Calu3 (cell line): ENCODE results near the gene ZNF830. TPM values are rescaled to one million over a fixed set of nuclear protein-coding genes. Genes with fewer than 3 reads are reported as not detected.
A peak's percentile ranks its signal among the peaks of the same experiment; 100 is the strongest.

ENCODE experiments used
- BruUV-seq: library from RNA; stranded (reverse); fragments of 400-500 nt; replicated peaks from 2 replicates; lab custom pipeline; 2021; lab: Mats Ljungman, UMichigan
- CTCF ChIA-PET: fragments of 300-600 bp; sonication (Branson Sonifier 250); formaldehyde crosslinking; loops from one replicate; lab custom pipeline; 2022; ENCODE audit warnings: antibody characterized with exemption; lab: Charles Lee
- DNase-seq: peaks from one replicate; pipeline ENCODE4 v3.0.0; 2022
- H3K27ac Mint-ChIP-seq: one replicate; pipeline ENCODE4 v1.8.0; 2022; ENCODE audit warnings: mixed read lengths; ENCODE audit not compliant: unreplicated experiment
- H3K27me3 Mint-ChIP-seq: one replicate; pipeline ENCODE4 v1.8.0; 2022; ENCODE audit warnings: mixed read lengths; ENCODE audit not compliant: unreplicated experiment
- H3K36me3 Mint-ChIP-seq: one replicate; pipeline ENCODE4 v1.8.0; 2022; ENCODE audit warnings: mild to moderate bottlenecking, moderate library complexity, mixed read lengths; ENCODE audit not compliant: insufficient read depth, unreplicated experiment
- H3K4me1 Mint-ChIP-seq: one replicate; pipeline ENCODE4 v1.8.0; 2022; ENCODE audit warnings: mild to moderate bottlenecking, low read depth, mixed read lengths; ENCODE audit not compliant: unreplicated experiment
- H3K4me3 Mint-ChIP-seq: one replicate; pipeline ENCODE4 v1.8.0; 2022; ENCODE audit warnings: mild to moderate bottlenecking, low read depth, moderate library complexity, mixed read lengths; ENCODE audit not compliant: unreplicated experiment
- H3K9me3 Mint-ChIP-seq: one replicate; pipeline ENCODE4 v1.8.0; 2022; ENCODE audit warnings: low read depth, mixed read lengths; ENCODE audit not compliant: unreplicated experiment
- CTCF ChIP-seq: fragments of 200-600 bp; IDR thresholded peaks from one replicate; pipeline ENCODE4 v1.8.0; 2022; ENCODE audit warnings: antibody characterized with exemption; ENCODE audit not compliant: unreplicated experiment
- intact Hi-C: fragments of 100-400 bp; cut with micrococcal nuclease; formaldehyde crosslinking; loops from one replicate; pipeline ENCODE4 v1.10.0; 2022; ENCODE audit not compliant: unreplicated experiment
- total RNA-seq: library from RNA; stranded (reverse); gene quantifications from 2 replicates; pipeline ENCODE4 v1.2.3, GENCODE V29; 2022

The ZNF830 gene
- total RNA-seq, 1 experiment from 2014 or later, result 14.6 TPM

- no peaks in the 10 kb centered on the region for H3K36me3 Mint-ChIP-seq
- TF ChIP-seq CTCF, result no peak
- CTCF ChIA-PET, result interaction anchor here (1.0 kb wide), 1 partner anchor 25 kb away, joined by 3 read pairs; no protein-coding TSS in a partner anchor
- intact Hi-C loops, result no loop called here
- BruUV-seq, result no TSS peak
- no peak for DNase-seq
- no peaks in the 10 kb centered on the region for H3K9me3 Mint-ChIP-seq
- peaks cover 12% of the 10 kb centered on the region for H3K27me3 Mint-ChIP-seq
- no peak overlapping the region for H3K4me3 Mint-ChIP-seq
- H3K4me1 Mint-ChIP-seq, result peaks cover under 1% of the 10 kb centered on the region
- no peak overlapping the region for H3K27ac Mint-ChIP-seq
Measured at GRCh38 chr17:34974179-34974578, 12.8 kb downstream of the ZNF830 start.

DNA sequence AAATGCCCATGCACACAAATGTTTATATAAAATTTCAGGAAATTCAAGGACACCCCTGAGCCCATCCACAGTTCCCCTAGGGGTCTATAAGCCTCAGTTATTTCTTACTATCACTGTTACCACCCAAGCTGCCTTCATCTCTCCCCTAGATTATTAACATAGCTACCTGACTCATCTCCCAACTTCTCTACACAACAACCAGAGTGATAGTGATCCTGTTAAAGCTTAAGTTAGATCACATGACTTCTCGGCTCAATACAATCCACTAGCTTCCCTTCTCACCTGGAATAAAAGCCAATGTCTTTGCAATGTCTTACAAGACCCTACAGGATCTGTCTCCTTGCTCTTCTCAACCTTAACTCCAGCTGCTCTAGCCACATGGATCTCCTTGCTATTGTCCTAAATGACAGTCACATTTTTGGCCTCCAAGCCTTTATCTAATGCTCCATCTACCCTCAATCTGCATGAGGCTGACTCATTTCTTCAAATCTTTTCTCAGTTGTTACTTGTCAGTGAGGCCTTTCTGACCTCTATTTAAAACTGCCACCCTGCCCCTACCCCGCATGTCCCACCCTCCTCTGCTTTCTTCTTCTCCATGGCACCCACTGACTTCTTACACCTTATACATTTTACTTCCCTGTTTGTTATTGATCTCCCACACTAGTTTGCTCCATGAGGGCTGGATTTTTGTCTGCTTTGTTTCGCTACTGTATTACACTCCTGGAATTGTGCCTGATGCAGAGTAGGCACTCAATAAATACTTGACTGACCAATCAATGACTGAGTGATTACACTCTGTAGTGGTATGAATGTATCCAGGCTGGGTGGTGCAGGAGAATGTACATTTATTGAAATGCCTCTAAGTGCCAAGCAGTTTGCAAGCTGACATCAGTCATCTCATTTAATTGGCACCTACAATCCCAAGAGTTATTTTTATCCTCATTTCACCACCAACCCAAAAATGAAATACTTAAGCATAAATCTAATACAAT lies 13.8 kb downstream of the ZNF830 start:
- Mint-ChIP-seq H3K9me3 (no peaks in the 10 kb centered on the region), H3K27ac (no peak overlapping the region), H3K27me3 (peaks cover 12% of the 10 kb centered on the region), H3K36me3 (peaks cover 3% of the 10 kb centered on the region), H3K4me1 (peaks cover 9% of the 10 kb centered on the region), H3K4me3 (no peak overlapping the region)
- BruUV-seq, result no TSS peak
- CTCF ChIA-PET, result interaction anchor here (1.0 kb wide), 1 partner anchor 25 kb away, joined by 3 read pairs; no protein-coding TSS in a partner anchor
- TF ChIP-seq CTCF, result no peak
- intact Hi-C loops, result no loop called here
- no peak for DNase-seq

- BruUV-seq, result no TSS peak
- H3K27ac Mint-ChIP-seq, result no peak overlapping the region
- peak overlapping the region; percentile 87 for H3K4me3 Mint-ChIP-seq
- no peak for TF ChIP-seq CTCF
- H3K36me3 Mint-ChIP-seq, result peaks cover 19% of the 10 kb centered on the region
- intact Hi-C loops, result no loop called here
- CTCF ChIA-PET, result interaction anchor here (0.6 kb wide), 1 partner anchor 249 kb away, joined by 7 read pairs; no protein-coding TSS in a partner anchor
- peaks cover 12% of the 10 kb centered on the region for H3K4me1 Mint-ChIP-seq
- H3K27me3 Mint-ChIP-seq, result peaks cover 8% of the 10 kb centered on the region
- H3K9me3 Mint-ChIP-seq, result no peaks in the 10 kb centered on the region
- no peak for DNase-seq
Measured at GRCh38 chr17:34979153-34979552, 17.8 kb downstream of the ZNF830 start.

GRCh38 chr17:34979650-34980352 lies 18.5 kb downstream of the ZNF830 start:
- peak overlapping the region; percentile 95 for H3K27ac Mint-ChIP-seq
- DNase-seq, result no peak
- CTCF ChIA-PET, result interaction anchor here (1.5 to 2.9 kb wide), 3 partner anchors 139 to 437 kb away, joined by 3 to 9 read pairs (median 7); no protein-coding TSS in a partner anchor
- peak overlapping the region; percentile 87 for H3K4me3 Mint-ChIP-seq
- H3K27me3 Mint-ChIP-seq, result peaks cover 2% of the 10 kb centered on the region
- BruUV-seq, result TSS peak; percentile 86
- H3K9me3 Mint-ChIP-seq, result no peaks in the 10 kb centered on the region
- H3K36me3 Mint-ChIP-seq, result peaks cover 19% of the 10 kb centered on the region
- intact Hi-C loops, result loop anchor here (2.0 kb wide), 2 partner anchors 437 to 559 kb away; no protein-coding TSS in a partner anchor
- no peak for TF ChIP-seq CTCF
- peaks cover 12% of the 10 kb centered on the region for H3K4me1 Mint-ChIP-seq
